Measurements from ENCODE around the gene PLXNC1.

DNA sequence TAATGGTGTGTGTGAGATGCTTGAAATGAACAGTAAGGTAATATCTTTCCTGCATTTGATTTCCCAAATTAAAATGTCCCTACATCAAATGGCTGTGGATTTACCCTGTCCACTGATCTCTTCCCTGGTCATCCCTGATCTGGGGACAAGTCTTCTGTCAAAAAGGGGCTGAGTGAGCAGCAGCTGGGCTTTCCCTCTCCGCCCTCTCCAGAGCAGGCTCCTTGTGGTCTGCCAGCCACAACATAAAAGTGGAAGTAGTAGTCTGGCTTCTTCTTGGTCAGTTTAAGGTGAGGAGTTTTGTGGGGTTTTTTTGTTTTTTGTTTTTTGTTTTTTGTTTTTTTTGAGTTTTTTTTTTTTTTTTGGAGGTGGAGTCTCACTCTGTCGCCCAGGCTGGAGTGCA is 25.2 kb upstream of the PLXNC1 start:
- TF ChIP-seq CTCF (optimal IDR thresholded peaks at IDR 0.05 in 1 of 3, IDR thresholded peaks at IDR 0.05 in 1 of 3, conservative IDR thresholded peaks at IDR 0.05 in 1 of 3; ENCODE audit: extremely low read depth in 1 of 3, insufficient read depth in 2 of 3, low read length in 3 of 3) (no peak), EZH2 (IDR thresholded peaks at IDR 0.05; ENCODE audit: low read length) (no peak)
